Bronchial epithelial cell (primary cell): Measurements from ENCODE around the gene ICE1. TPM values are rescaled to one million over a fixed set of nuclear protein-coding genes. Genes with fewer than 3 reads are reported as not detected.
A peak's percentile ranks its signal among the peaks of the same experiment; 100 is the strongest.

ENCODE experiments used
- DNase-seq: peaks from one replicate; pipeline ENCODE4 v3.0.0-alpha.2; 2010; ENCODE audit warnings: low read depth
- FAIRE-seq: peaks from 2 replicates; lab custom pipeline; 2011; peaks lifted over from hg19 to GRCh38; lab: Jason Lieb, UNC
- H3K27me3 ChIP-seq: 2 replicates; pipeline ENCODE4 v1.5.1; 2011; ENCODE audit warnings: low read length; ENCODE audit not compliant: control insufficient read depth, insufficient read depth
- H3K36me3 ChIP-seq: 2 replicates; pipeline ENCODE4 v1.5.1; 2011; ENCODE audit warnings: low read length; ENCODE audit not compliant: control insufficient read depth, insufficient read depth
- H3K4me3 ChIP-seq: 2 replicates; pipeline ENCODE4 v1.5.1; 2011; ENCODE audit warnings: mild to moderate bottlenecking, low read depth, low read length, control low read depth
- CTCF ChIP-seq: IDR thresholded peaks from 2 replicates; pipeline ENCODE4 v1.5.1; 2011; ENCODE audit warnings: mild to moderate bottlenecking, moderate library complexity, low read length, control low read depth, inconsistent platforms; ENCODE audit not compliant: insufficient read depth, severe bottlenecking
- total RNA-seq: library from RNA; depleted of rRNA; stranded (reverse); fragments of >200 nt; gene quantifications from 2 replicates; pipeline ENCODE4 v1.2.1, GENCODE V29; 2014

ICE1 gene
- total RNA-seq, 1 donor from 2014 or later = 19.7 TPM

GRCh38 chr5:5377780-5378179 is 44.7 kb upstream of the ICE1 start:
- FAIRE-seq (peak; percentile 82), DNase-seq (no peak)
- Histone ChIP-seq H3K36me3 (no peaks in the 10 kb centered on the region), H3K4me3 (no peak overlapping the region), H3K27me3 (no peaks in the 10 kb centered on the region)
- no peak for TF ChIP-seq CTCF

GRCh38 chr5:5378531-5378930 is 43.9 kb upstream of the ICE1 start:
- FAIRE-seq (no peak), DNase-seq (no peak)
- H3K4me3 ChIP-seq = no peak overlapping the region
- H3K36me3 ChIP-seq = no peaks in the 10 kb centered on the region
- no peaks in the 10 kb centered on the region for H3K27me3 ChIP-seq
- TF ChIP-seq CTCF = no peak

GRCh38 chr5:5380298-5380697 is 42.2 kb upstream of the ICE1 start:
- TF ChIP-seq CTCF = no peak
- H3K27me3 ChIP-seq = no peaks in the 10 kb centered on the region
- H3K4me3 ChIP-seq = no peak overlapping the region
- FAIRE-seq (no peak), DNase-seq (no peak)
- no peaks in the 10 kb centered on the region for H3K36me3 ChIP-seq

- TF ChIP-seq CTCF = no peak
- Histone ChIP-seq H3K4me3 (no peak overlapping the region), H3K36me3 (no peaks in the 10 kb centered on the region), H3K27me3 (no peaks in the 10 kb centered on the region)
- DNase-seq = no peak
- FAIRE-seq = no peak
Observed at GRCh38 chr5:5381310-5381913, 41.1 kb upstream of the ICE1 start.

- H3K36me3 ChIP-seq = no peaks in the 10 kb centered on the region
- FAIRE-seq (no peak), DNase-seq (no peak)
- H3K27me3 ChIP-seq = no peaks in the 10 kb centered on the region
- TF ChIP-seq CTCF = no peak
- H3K4me3 ChIP-seq = no peak overlapping the region
Observed at GRCh38 chr5:5383461-5383860, 39.0 kb upstream of the ICE1 start.
